AG09319 (cell line): ENCODE data around the gene FDXR.

Experiments
- DNase-seq: peaks from one replicate; pipeline ENCODE4 v3.0.0-alpha.2; 2010; ENCODE audit warnings: low read depth; ENCODE audit errors: extremely low read depth
- TF ChIP-seq, protein P1 (sequence below): IDR thresholded peaks from 2 replicates; pipeline ENCODE4 v1.5.1; 2011; ENCODE audit warnings: low read depth, mild to moderate bottlenecking, inconsistent platforms, low read length, moderate library complexity

The FDXR gene

DNA sequence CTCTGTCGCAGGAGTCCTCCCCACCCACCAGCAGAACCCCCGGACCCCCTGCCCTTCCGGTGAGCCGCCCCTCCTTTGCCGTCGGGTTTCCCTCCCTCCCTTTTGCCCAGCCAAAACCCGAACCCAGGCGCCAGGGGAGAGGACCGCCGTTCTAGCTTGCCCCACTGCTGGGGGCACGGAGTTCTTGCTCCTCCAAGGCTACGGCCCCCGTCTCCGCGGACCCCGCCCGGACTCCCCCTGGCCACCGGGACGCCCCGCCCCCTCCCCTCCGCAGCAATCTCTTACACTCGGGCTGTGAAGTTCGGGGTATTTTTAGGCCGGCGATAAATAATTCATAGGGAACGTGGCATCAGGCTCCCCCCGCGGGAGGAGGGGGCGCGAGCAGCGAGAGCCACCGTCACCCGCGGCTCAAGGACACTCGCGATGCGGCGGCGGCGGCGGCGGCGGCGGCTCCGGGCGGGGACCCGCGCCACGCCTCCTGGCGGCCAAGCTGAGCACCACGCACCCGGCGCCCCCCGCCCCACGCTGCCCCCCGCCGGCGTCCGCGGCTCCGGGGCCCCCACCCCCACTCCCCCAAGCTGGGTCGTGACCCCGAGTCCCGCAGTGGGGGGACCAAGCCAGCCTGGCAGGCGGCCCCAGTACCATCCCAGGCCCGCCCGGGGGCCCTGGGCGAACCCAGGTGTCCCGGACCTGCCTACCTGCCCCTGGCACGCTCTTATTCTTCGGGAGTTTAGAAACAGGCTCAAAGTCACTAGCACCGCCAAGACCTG, 13.2 kb downstream of the FDXR start, which contains the start of gene GRIN2C:
Gene GRIN2C (minus strand): TSS at position 427 of the 770 bp plus-strand sequence. CDS start 4,793 bp downstream, outside the sequence.
- TF ChIP-seq, protein P1, sequence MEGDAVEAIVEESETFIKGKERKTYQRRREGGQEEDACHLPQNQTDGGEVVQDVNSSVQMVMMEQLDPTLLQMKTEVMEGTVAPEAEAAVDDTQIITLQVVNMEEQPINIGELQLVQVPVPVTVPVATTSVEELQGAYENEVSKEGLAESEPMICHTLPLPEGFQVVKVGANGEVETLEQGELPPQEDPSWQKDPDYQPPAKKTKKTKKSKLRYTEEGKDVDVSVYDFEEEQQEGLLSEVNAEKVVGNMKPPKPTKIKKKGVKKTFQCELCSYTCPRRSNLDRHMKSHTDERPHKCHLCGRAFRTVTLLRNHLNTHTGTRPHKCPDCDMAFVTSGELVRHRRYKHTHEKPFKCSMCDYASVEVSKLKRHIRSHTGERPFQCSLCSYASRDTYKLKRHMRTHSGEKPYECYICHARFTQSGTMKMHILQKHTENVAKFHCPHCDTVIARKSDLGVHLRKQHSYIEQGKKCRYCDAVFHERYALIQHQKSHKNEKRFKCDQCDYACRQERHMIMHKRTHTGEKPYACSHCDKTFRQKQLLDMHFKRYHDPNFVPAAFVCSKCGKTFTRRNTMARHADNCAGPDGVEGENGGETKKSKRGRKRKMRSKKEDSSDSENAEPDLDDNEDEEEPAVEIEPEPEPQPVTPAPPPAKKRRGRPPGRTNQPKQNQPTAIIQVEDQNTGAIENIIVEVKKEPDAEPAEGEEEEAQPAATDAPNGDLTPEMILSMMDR = no peak; the same call in 1 of the 2 replicates
- no peak for DNase-seq

DNA sequence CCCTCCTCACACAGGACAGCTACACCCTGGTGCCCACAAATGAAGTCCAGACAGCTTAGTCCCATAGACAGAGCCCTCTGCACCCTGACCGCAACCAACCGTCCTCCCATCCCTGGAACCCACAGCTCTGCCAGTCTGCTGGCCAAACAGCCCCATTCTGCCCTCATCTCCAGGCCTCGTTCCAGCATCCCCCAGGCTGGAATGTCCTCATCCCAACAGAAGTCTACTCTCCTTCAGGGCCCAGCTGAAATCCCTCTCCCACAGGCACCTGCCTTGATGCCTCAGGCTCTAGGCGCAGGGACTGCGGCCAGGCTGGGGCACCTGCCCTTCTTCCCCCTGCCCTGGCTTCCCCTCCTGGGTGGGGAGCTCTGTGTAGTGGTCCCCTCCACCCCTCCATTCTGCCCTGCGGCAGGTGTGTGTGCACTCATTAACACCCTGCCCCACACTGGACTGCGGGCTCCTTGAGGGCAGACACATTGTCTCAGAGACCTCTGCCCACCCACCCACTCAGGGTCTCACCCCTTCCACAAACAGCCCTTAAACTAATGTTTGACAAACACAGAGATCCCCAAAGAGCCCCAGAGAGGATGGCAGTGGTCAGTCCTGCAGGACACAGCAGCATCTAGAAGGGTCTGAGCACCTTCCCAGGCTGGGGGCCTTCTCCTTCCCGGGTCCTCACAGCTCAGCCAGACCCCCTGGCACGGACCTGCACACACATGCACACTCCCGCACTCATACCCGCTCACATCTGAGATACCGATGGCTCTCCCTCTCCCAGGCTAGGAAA, 13.9 kb downstream of the FDXR start:
- DNase-seq = no peak
- TF ChIP-seq, protein P1 = no peak

DNA sequence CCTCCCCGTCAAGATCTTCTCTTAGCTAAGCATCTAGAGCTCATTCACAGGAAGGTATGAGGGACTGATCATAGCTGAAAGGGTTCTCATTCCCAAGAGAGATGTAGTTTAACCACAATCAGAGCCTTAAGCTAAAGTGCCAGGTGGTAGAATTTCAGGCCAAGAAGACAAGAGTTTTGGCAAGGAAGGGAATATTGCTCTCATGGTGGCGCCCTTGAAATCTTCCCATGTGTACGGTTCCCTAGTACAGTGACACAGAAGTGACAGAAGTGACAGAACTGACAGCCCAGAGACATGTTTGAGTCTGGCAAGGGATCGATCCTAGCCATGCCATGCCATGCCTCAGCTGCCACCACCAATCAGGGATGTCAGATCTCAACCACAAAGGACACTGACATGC, 15.6 kb downstream of the FDXR start:
- no peak for DNase-seq
- TF ChIP-seq, protein P1 = no peak

DNA sequence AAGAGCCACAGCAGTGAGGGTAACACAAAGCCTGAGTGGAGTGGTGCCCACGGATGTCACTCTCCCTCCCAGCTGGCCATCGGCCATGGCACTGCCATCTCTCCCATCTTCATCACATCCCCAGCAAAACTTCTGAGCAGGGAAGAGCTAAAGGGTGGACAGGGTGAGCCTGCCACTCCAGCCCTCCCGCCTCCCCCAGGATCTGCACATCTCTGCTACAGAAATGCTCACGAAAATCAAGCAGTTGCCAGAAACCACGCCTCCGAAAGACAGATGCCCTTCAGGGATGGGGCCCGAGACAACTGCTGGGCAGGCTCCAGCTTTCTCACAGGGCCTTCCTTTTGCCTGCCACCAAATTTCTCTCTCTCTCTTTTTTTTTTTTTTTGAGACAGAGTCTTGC, 16.7 kb downstream of the FDXR start:
- TF ChIP-seq, protein P1 = no peak
- no peak for DNase-seq

DNA sequence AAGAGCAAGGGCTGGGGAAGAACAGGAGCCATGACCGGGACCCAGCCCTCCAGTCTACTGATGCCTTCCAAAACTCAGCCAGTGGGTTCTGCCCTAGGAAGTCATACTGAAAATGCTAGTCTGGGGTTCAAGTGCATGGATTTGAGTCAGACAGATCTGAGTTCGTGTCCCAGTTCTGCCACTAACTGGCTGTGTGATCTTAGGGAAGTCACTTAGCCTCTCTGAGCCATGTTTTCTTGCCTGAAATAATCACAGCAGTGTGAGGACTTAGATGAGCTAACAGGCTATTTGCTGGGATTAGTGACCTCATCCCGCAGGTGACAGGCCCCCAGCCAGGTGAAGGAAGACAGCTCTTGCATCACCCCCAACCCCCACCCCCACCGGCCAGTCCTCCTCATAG, 17.5 kb downstream of the FDXR start:
- TF ChIP-seq, protein P1 = no peak
- no peak for DNase-seq

DNA sequence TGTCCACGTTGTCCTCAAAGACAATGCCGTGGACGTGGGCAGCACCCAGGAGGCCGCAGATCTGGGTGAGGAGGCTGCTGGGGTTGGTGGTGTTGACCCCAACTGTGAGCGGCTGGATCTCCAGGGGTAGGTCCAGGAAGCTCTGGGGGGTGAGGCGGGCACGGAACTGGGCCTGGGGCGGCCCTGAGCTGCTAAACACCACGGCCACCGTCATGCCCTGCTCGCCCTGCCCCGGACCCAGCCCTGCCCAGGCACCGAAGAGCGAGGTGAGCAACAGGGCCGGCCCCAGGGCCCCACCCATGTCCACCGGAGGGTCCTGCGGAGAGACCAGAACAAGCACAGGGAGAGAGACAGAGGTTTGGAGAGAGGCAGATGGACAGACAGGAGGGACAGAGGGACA, 18.0 kb downstream of the FDXR start:
- no peak for DNase-seq
- TF ChIP-seq, protein P1 = no peak

DNA sequence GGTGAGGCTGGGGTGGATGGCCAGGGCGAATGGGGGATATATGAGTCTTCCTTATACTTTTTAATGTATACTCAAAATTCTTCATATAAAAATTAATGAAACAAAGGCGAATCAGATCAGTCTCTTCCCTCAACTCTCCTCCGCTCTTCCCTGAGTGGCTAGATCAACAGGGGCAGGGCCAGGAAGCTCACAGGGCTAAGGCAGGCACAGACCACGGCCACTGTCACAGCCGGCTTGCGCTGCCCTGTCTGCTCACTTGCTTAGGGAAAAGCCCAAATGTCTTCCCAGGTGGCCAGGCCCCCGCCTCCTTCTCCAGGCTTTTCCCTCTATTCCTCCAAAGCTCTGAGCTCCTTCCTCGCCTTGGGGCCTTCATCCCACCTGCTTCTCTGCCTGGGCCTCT, 19.1 kb downstream of the FDXR start:
- TF ChIP-seq, protein P1 = no peak
- no peak for DNase-seq
